Breast epithelium (tissue), 4 donors: ENCODE measurements around the gene PPFIA1. TPM values are rescaled to one million over a fixed set of nuclear protein-coding genes. Genes with fewer than 3 reads are reported as not detected.

Experiments used
- DNase-seq, 2 donors: peaks; one replicate each; pipeline ENCODE4 v3.0.0-alpha.2; 2019; ENCODE audit warnings: low spot score in 2 of 2
- H3K27ac ChIP-seq, 2 donors: fragments of 200-600 bp; sonication (generic) in 1 of 2; one replicate each; pipeline ENCODE4 v1.5.1; 2016 to 2019; ENCODE audit warnings: mild to moderate bottlenecking in 1 of 2
- H3K27me3 ChIP-seq, 2 donors: fragments of 200-600 bp; sonication (generic) in 1 of 2; one replicate each; pipeline versions ENCODE4 v1.5.1 to v1.6.0; 2017 to 2019; ENCODE audit warnings: control low read depth in 1 of 2, mild to moderate bottlenecking in 1 of 2
- H3K36me3 ChIP-seq: fragments of 200-600 bp; one replicate; pipeline ENCODE4 v1.5.1; 2019
- H3K4me1 ChIP-seq, 2 donors: fragments of 200-600 bp; sonication (generic); one replicate each; pipeline ENCODE4 v1.5.1; 2016 to 2019; ENCODE audit warnings: control low read depth in 1 of 2
- H3K4me3 ChIP-seq, 3 donors: fragments of 200-600 bp; sonication (generic); 1 replicate in 2 of 3; 2 replicates in 1 of 3; pipeline ENCODE4 v1.5.1; 2016 to 2019; ENCODE audit warnings: mild to moderate bottlenecking in 3 of 3, moderate library complexity in 2 of 3
- H3K9me3 ChIP-seq, 2 donors: fragments of 200-600 bp; sonication (generic) in 1 of 2; one replicate each; pipeline ENCODE4 v1.5.1; 2016 to 2019; ENCODE audit warnings: control low read depth in 1 of 2
- POLR2A ChIP-seq: fragments of 450-650 bp; IDR thresholded peaks from one replicate; pipeline ENCODE4 v1.6.1; 2016; ENCODE audit warnings: antibody characterized with exemption, mild to moderate bottlenecking, moderate library complexity
- POLR2AphosphoS5 ChIP-seq, 3 donors: sonication (generic); formaldehyde crosslinking; IDR thresholded peaks; one replicate each; pipeline ENCODE4 v1.6.1; 2017; ENCODE audit warnings: antibody characterized with exemption in 3 of 3
- intact Hi-C: fragments of 100-400 bp; cut with DNase I; formaldehyde crosslinking; loops from one replicate; pipeline ENCODE4 v1.15.1; 2023; ENCODE audit warnings: low total_unique reads
- total RNA-seq, 3 donors: library from RNA; depleted of rRNA; stranded (reverse); fragments of >200 nt; gene quantifications; one replicate each; pipeline ENCODE4 v1.1.0, GENCODE V29; 2016
- TF ChIP-seq, protein P1 (sequence below), 3 donors: fragments of 450-650 bp; IDR thresholded peaks; one replicate each; pipeline ENCODE4 v1.5.1; 2016 to 2017; ENCODE audit warnings: antibody characterized with exemption in 3 of 3, mild to moderate bottlenecking in 3 of 3, moderate library complexity in 3 of 3

PPFIA1 gene
- total RNA-seq, 3 donors from 2014 or later: 52.2 to 80.8 (median 78.0) TPM

DNA sequence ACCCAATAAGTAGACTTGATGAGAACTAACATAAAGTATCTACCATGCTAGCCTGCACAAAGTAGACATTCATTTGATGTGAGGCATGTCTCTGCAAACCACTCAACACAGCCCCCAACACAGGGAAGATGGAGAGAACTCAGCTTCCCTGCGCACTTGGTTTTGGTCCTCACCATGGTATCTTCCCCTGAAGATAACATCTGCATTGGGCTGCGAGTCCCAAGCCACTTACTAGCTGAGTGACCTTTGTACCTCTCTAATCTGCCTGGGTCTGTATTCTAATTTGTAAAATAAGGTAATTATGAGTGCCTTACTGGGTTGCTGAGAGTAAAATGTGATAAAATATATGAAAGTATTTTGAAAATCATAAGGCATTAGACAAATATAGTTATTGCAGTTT lies 30.7 kb downstream of the PPFIA1 start:
- Histone ChIP-seq H3K27ac (no peak overlapping the region), H3K4me1 (no peaks in the 10 kb centered on the region), H3K36me3 (no peaks in the 10 kb centered on the region), H3K4me3 (no peak overlapping the region), H3K27me3 (no peaks in the 10 kb centered on the region), H3K9me3 (no peaks in the 10 kb centered on the region)
- no peak for TF ChIP-seq POLR2AphosphoS5 (IDR thresholded peaks at IDR 0.05)
- DNase-seq: no peak
- intact Hi-C loops: no loop called here

- Histone ChIP-seq H3K27ac (no peak overlapping the region), H3K36me3 (no peaks in the 10 kb centered on the region), H3K4me1 (no peaks in the 10 kb centered on the region), H3K4me3 (no peak overlapping the region), H3K27me3 (no peaks in the 10 kb centered on the region), H3K9me3 (no peaks in the 10 kb centered on the region)
- intact Hi-C loops: no loop called here
- TF ChIP-seq POLR2AphosphoS5 (IDR thresholded peaks at IDR 0.05): no peak
- TF ChIP-seq, protein P1, sequence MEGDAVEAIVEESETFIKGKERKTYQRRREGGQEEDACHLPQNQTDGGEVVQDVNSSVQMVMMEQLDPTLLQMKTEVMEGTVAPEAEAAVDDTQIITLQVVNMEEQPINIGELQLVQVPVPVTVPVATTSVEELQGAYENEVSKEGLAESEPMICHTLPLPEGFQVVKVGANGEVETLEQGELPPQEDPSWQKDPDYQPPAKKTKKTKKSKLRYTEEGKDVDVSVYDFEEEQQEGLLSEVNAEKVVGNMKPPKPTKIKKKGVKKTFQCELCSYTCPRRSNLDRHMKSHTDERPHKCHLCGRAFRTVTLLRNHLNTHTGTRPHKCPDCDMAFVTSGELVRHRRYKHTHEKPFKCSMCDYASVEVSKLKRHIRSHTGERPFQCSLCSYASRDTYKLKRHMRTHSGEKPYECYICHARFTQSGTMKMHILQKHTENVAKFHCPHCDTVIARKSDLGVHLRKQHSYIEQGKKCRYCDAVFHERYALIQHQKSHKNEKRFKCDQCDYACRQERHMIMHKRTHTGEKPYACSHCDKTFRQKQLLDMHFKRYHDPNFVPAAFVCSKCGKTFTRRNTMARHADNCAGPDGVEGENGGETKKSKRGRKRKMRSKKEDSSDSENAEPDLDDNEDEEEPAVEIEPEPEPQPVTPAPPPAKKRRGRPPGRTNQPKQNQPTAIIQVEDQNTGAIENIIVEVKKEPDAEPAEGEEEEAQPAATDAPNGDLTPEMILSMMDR (IDR thresholded peaks at IDR 0.05): no peak
- no peak for TF ChIP-seq POLR2A
- no peak for DNase-seq
Measured at GRCh38 chr11:70301721-70302418, 31.4 kb downstream of the PPFIA1 start.

DNA sequence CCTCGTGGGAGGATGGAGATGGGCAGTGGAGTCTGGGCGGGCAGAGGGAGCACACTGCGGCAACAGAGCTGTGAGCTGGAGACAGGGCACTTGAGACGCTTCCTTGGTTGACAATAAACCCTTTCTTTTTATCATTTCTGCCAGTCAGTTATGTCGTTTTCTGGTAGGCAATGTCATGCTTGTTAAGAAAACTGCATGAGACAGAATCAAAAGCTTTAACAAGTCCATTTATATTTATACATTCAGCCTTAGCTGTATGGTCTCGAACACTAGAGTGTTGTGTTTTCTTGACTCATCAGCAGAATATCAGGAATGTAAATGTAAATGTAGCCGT lies 31.9 kb downstream of the PPFIA1 start:
- no peak for DNase-seq
- Histone ChIP-seq H3K4me3 (no peak overlapping the region), H3K9me3 (no peaks in the 10 kb centered on the region), H3K4me1 (no peaks in the 10 kb centered on the region), H3K27ac (no peak overlapping the region), H3K27me3 (no peaks in the 10 kb centered on the region), H3K36me3 (no peaks in the 10 kb centered on the region)
- TF ChIP-seq, protein P1 (IDR thresholded peaks at IDR 0.05): no peak
- no peak for TF ChIP-seq POLR2A
- intact Hi-C loops: no loop called here

DNA sequence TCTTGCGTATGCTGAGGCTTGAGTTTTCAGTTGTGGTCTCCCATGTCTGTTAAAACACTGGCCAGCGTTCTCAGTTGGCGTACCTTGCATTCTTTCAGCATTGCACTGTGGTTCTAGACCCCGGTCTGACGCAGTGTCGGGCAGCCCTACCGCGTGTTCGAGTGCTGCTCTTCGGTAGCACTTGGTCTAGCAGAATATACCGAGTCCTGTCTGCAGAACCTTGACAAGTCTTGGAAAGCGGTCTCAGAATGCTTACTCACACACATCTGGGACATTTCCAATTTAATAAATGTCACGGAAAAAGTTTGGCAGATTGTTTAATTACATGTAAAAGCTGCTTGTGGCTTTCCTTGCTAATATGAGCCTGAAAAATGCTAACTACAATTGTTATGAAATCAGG lies 32.6 kb downstream of the PPFIA1 start:
- Histone ChIP-seq H3K9me3 (no peaks in the 10 kb centered on the region), H3K27me3 (no peaks in the 10 kb centered on the region), H3K27ac (no peak overlapping the region), H3K4me1 (no peaks in the 10 kb centered on the region), H3K36me3 (no peaks in the 10 kb centered on the region), H3K4me3 (no peak overlapping the region)
- no peak for DNase-seq
- TF ChIP-seq POLR2A (no peak), POLR2AphosphoS5 (IDR thresholded peaks at IDR 0.05) (no peak)
- TF ChIP-seq, protein P1 (IDR thresholded peaks at IDR 0.05): no peak
- intact Hi-C loops: no loop called here

- TF ChIP-seq, protein P1 (IDR thresholded peaks at IDR 0.05): no peak
- TF ChIP-seq POLR2AphosphoS5 (IDR thresholded peaks at IDR 0.05) (no peak), POLR2A (no peak)
- Histone ChIP-seq H3K4me1 (no peaks in the 10 kb centered on the region), H3K27ac (no peak overlapping the region), H3K27me3 (no peaks in the 10 kb centered on the region), H3K36me3 (no peaks in the 10 kb centered on the region), H3K9me3 (no peaks in the 10 kb centered on the region), H3K4me3 (no peak overlapping the region)
- intact Hi-C loops: no loop called here
- no peak for DNase-seq
Measured at GRCh38 chr11:70304208-70304603, 33.7 kb downstream of the PPFIA1 start.

DNA sequence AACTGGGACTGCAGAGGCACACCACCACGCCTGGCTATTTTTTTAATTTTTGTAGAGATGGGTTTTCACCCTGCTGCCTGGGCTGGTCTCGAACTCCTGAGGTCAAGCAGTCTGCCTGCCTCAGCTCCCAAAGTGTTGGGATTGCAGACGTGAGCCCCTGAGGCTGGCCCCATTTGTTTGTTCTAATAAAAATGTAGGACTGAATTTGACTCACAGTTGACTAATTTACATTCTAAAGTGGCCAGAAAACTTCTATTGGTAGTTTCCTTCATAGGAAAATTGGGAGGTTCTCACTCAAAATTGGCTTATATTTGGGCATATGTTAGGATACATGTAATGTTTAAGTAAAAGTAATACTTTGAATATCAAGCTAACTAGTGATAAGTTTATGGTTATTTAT lies 35.0 kb downstream of the PPFIA1 start:
- Histone ChIP-seq H3K27me3 (no peaks in the 10 kb centered on the region), H3K4me3 (no peak overlapping the region), H3K9me3 (no peaks in the 10 kb centered on the region), H3K27ac (no peak overlapping the region), H3K4me1 (no peaks in the 10 kb centered on the region), H3K36me3 (no peaks in the 10 kb centered on the region)
- TF ChIP-seq POLR2AphosphoS5 (IDR thresholded peaks at IDR 0.05): no peak
- TF ChIP-seq, protein P1 (IDR thresholded peaks at IDR 0.05): no peak
- TF ChIP-seq POLR2A: no peak
- DNase-seq: no peak
- intact Hi-C loops: no loop called here
